Tibial nerve (tissue), 4 donors: ENCODE data around the gene ITPK1. TPM values are rescaled to one million over a fixed set of nuclear protein-coding genes. Genes with fewer than 3 reads are reported as not detected.
"Not testable (repeated sequence)": the region's sequence is repeated elsewhere in the genome, so short reads cannot be mapped to it uniquely, and the experiment has no call there.

Source experiments
- DNase-seq, 2 donors: peaks; one replicate each; pipeline ENCODE4 v3.0.0-alpha.2; 2019; ENCODE audit warnings: low spot score in 2 of 2
- H3K27ac ChIP-seq, 4 donors: fragments of 200-600 bp; sonication (generic) in 3 of 4; one replicate each; pipeline ENCODE4 v1.5.1; 2017 to 2019; ENCODE audit warnings: mild to moderate bottlenecking in 1 of 4
- H3K27me3 ChIP-seq, 2 donors: fragments of 200-600 bp; sonication (generic) in 1 of 2; one replicate each; pipeline versions ENCODE4 v1.5.1 to v1.6.0; 2017 to 2019
- H3K36me3 ChIP-seq, 3 donors: fragments of 200-600 bp; sonication (generic); one replicate each; pipeline ENCODE4 v1.5.1; 2018 to 2019
- H3K4me1 ChIP-seq, 4 donors: fragments of 200-600 bp; sonication (generic) in 3 of 4; one replicate each; pipeline ENCODE4 v1.5.1; 2017 to 2019
- H3K4me3 ChIP-seq, 4 donors: fragments of 200-600 bp; sonication (generic) in 3 of 4; one replicate each; pipeline ENCODE4 v1.5.1; 2017 to 2019; ENCODE audit warnings: mild to moderate bottlenecking in 1 of 4, moderate library complexity in 1 of 4
- H3K9me3 ChIP-seq, 4 donors: fragments of 200-600 bp; sonication (generic) in 3 of 4; one replicate each; pipeline ENCODE4 v1.5.1; 2017 to 2019
- CTCF ChIP-seq, 5 experiments: fragments of 200-600 bp in 3 of 5; fragments of 450-650 bp in 2 of 5; sonication (generic) in 3 of 5; IDR thresholded peaks; one replicate each; pipeline ENCODE4 v1.5.1; 2016 to 2019; ENCODE audit warnings: antibody characterized with exemption in 5 of 5, mild to moderate bottlenecking in 3 of 5, moderate library complexity in 2 of 5
- EP300 ChIP-seq, 2 donors: sonication (generic); formaldehyde crosslinking; IDR thresholded peaks; one replicate each; pipeline ENCODE4 v1.6.1; 2017; ENCODE audit warnings: antibody characterized with exemption in 2 of 2, mild to moderate bottlenecking in 1 of 2
- POLR2A ChIP-seq, 2 donors: fragments of 450-650 bp; IDR thresholded peaks; one replicate each; pipeline ENCODE4 v1.6.1; 2017; ENCODE audit warnings: antibody characterized with exemption in 2 of 2, mild to moderate bottlenecking in 2 of 2, moderate library complexity in 2 of 2
- WGBS, 2 donors: methylation state at CpG; one replicate each; pipeline ENCODE4 v1.1.5; 2018; 5-methylcytosine and 5-hydroxymethylcytosine counted together
- total RNA-seq, 4 donors: library from RNA; depleted of rRNA; stranded (reverse); fragments of >200 nt; gene quantifications; one replicate each; pipeline ENCODE4 v1.1.0, GENCODE V29; 2016

Gene ITPK1
- total RNA-seq, 4 donors from 2014 or later, result 67.4 to 121 (median 92.5) TPM

DNA sequence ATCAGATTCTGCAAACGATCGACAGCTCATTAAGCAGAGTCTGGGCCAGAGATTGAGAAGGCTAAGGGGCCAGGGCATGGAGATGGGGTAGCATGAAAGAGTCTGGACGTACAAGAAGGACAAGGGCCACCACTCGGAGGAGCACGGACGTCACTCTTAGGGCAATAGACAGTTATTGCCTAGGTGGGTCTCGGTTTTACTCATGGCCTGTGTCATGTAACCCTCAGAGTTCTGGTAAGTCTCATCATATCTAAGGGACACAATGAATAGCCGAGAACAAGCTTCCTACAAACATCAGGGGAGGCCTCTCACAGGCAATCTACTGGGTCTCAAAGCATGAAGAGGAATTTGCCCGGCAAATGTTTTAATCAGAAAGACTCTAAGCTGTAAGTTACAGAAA lies 30.4 kb upstream of the ITPK1 start:
- TF ChIP-seq POLR2A (IDR thresholded peaks at IDR 0.05) (no peak), EP300 (IDR thresholded peaks at IDR 0.05) (no peak), CTCF (IDR thresholded peaks at IDR 0.05) (no peak)
- Histone ChIP-seq H3K27ac (no peak overlapping the region), H3K4me1 (no peaks in the 10 kb centered on the region), H3K9me3 (no peaks in the 10 kb centered on the region), H3K36me3 (no peaks in the 10 kb centered on the region), H3K4me3 (no peak overlapping the region), H3K27me3 (no peaks in the 10 kb centered on the region)
- no peak for DNase-seq
- 72 to 82% methylated on average over 9 of the region's 9 CpGs for WGBS, 2 donors

DNA sequence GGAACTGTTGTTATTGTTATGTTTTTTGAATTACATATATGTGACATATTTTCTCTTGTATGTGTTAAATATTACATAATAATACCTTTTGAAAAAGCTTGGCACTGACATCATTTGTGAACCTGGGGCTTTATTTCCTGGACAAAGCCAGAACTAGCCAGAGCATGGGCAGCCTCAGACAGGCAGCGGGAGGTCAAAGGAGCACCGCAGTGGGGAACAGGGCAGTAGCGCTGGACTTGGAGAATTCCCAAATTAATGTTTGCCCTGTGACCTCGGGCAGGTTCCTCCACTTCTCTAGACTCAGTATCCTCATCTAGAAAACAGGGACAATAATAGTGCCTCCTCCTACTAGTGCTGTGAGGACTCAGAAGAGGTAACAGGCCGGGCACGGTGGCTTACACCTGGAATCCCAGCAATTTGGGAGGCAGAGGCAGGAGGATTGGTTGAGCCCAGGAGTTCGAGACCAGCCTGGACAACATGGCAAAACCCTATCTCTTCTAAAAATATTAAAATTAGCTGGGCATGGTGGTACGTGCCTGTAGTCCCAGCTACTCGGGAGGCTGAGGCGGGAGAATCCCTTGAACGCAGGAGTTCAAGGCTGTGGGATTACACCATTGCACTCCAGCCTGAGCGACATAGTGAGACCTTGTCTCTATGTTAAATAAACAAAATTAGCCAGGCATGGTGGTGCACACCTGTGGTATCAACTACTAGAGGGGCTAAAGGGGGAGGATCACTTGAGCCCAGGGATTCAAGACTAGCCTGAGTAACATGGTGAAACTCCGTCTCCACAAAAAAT lies 27.3 kb upstream of the ITPK1 start:
- no peaks in the 10 kb centered on the region for H3K36me3 ChIP-seq
- 73 to 78% methylated on average over 12 of the region's 13 CpGs for WGBS, 2 donors
- no peaks in the 10 kb centered on the region for H3K4me1 ChIP-seq
- DNase-seq, result no peak
- no peaks in the 10 kb centered on the region for H3K9me3 ChIP-seq
- no peak for TF ChIP-seq POLR2A (IDR thresholded peaks at IDR 0.05)
- no peak for TF ChIP-seq CTCF (IDR thresholded peaks at IDR 0.05)
- TF ChIP-seq EP300 (IDR thresholded peaks at IDR 0.05), result no peak
- no peak overlapping the region for H3K27ac ChIP-seq
- H3K4me3 ChIP-seq, result no peak overlapping the region
- no peaks in the 10 kb centered on the region for H3K27me3 ChIP-seq

GRCh38 chr14:93137864-93138263 lies 22.1 kb upstream of the ITPK1 start:
- no peak for DNase-seq
- 43 to 58% methylated on average over 13 to 17 of the region's 17 CpGs for WGBS, 2 donors

GRCh38 chr14:93136508-93136907 lies 20.8 kb upstream of the ITPK1 start:
- not testable (repeated sequence) for DNase-seq, H3K4me3 ChIP-seq, H3K27ac ChIP-seq, H3K36me3 ChIP-seq, H3K9me3 ChIP-seq, H3K27me3 ChIP-seq
- 74 to 79% methylated on average over 13 of the region's 13 CpGs for WGBS, 2 donors
- H3K4me1 ChIP-seq, result peaks cover 0 to 13% (median 0%) of the 10 kb centered on the region in 4 donors

More at GRCh38 chr14:93137864-93138263, 22.1 kb upstream of the ITPK1 start:
- Histone ChIP-seq H3K4me1 (peaks cover 0 to 3% (median 0%) of the 10 kb centered on the region in 4 donors), H3K9me3 (no peaks in the 10 kb centered on the region), H3K36me3 (no peaks in the 10 kb centered on the region), H3K27ac (no peak overlapping the region), H3K27me3 (no peaks in the 10 kb centered on the region), H3K4me3 (no peak overlapping the region)
- TF ChIP-seq POLR2A (IDR thresholded peaks at IDR 0.05), result no peak
- no peak for TF ChIP-seq EP300 (IDR thresholded peaks at IDR 0.05)
- TF ChIP-seq CTCF (IDR thresholded peaks at IDR 0.05), result no peak

GRCh38 chr14:93136009-93136408 lies 20.3 kb upstream of the ITPK1 start:
- Histone ChIP-seq H3K27me3 (no peaks in the 10 kb centered on the region), H3K27ac (no peak overlapping the region), H3K4me1 (peaks cover 0 to 13% (median 0%) of the 10 kb centered on the region in 4 donors), H3K4me3 (no peak overlapping the region), H3K36me3 (no peaks in the 10 kb centered on the region), H3K9me3 (no peaks in the 10 kb centered on the region)
- WGBS, 2 donors, result 75 to 76% methylated on average over 8 of the region's 8 CpGs
- TF ChIP-seq EP300 (IDR thresholded peaks at IDR 0.05), result no peak
- DNase-seq, result no peak

- TF ChIP-seq EP300 (IDR thresholded peaks at IDR 0.05) (no peak), POLR2A (IDR thresholded peaks at IDR 0.05) (no peak), CTCF (IDR thresholded peaks at IDR 0.05) (no peak)
- no peak for DNase-seq
These were observed 19.7 kb upstream of the ITPK1 start for GRCh38 chr14:93135399-93135798.

More at GRCh38 chr14:93135399-93135798, 19.7 kb upstream of the ITPK1 start:
- no peaks in the 10 kb centered on the region for H3K27me3 ChIP-seq
- peaks cover 0 to 13% (median 0%) of the 10 kb centered on the region in 4 donors for H3K4me1 ChIP-seq
- no peaks in the 10 kb centered on the region for H3K36me3 ChIP-seq
- WGBS, 2 donors, result 74 to 90% methylated on average over 5 of the region's 5 CpGs
- H3K27ac ChIP-seq, result no peak overlapping the region
- no peak overlapping the region for H3K4me3 ChIP-seq
- no peaks in the 10 kb centered on the region for H3K9me3 ChIP-seq
